A673 (cell line): Measurements from ENCODE around the gene APIP.

Experiments
- CTCF ChIP-seq: fragments of 300-800, 200-600 bp; sonication (generic); conservative IDR thresholded peaks from 2 replicates; pipeline ENCODE4 v1.5.1; 2017; ENCODE audit warnings: low read depth, mild to moderate bottlenecking, antibody characterized with exemption, low read length, moderate library complexity, mixed read lengths
- EZH2 ChIP-seq: fragments of 200-600 bp; sonication (generic); IDR thresholded peaks from 2 replicates; pipeline ENCODE4 v1.6.1; 2017; ENCODE audit warnings: borderline replicate concordance, low read depth, mild to moderate bottlenecking, mixed read lengths, antibody characterized with exemption, low read length; ENCODE audit not compliant: poor library complexity, severe bottlenecking

- TF ChIP-seq CTCF (no peak), EZH2 (no peak)
Measured at GRCh38 chr11:34921156-34921555, 5.0 kb upstream of the APIP start.
